GM23338 (cell line): Measurements from ENCODE around the gene TTLL3. TPM values are rescaled to one million over a fixed set of nuclear protein-coding genes. Genes with fewer than 3 reads are reported as not detected.

Source experiments
- ATAC-seq: fragments of 200-7000 bp; cut with Tn5 transposase; 3 replicates; pipeline ENCODE4 v1.9.1; 2020
- DNase-seq: peaks from one replicate; pipeline ENCODE4 v3.0.0-alpha.2; 2015; ENCODE audit warnings: low spot score
- H2AFZ ChIP-seq: fragments of 200-600 bp; sonication (generic); 2 replicates; pipeline ENCODE4 v1.8.0; 2016; ENCODE audit warnings: antibody characterized with exemption, mild to moderate bottlenecking, moderate library complexity
- H3F3A ChIP-seq: fragments of 200-600 bp; sonication (generic); replicated peaks from 2 replicates; pipeline ENCODE4 v1.8.0; 2017; ENCODE audit warnings: antibody characterized with exemption, mixed run types, low read depth
- H3K27ac ChIP-seq: fragments of 200-600 bp; sonication (generic); 2 replicates; pipeline ENCODE4 v1.6.1; 2016; ENCODE audit warnings: low read depth
- H3K27me3 ChIP-seq: fragments of 200-600 bp; sonication (generic); 2 replicates; pipeline ENCODE4 v1.8.0; 2016; ENCODE audit warnings: mild to moderate bottlenecking, mixed run types, moderate library complexity; ENCODE audit not compliant: insufficient read depth
- H3K36me3 ChIP-seq: fragments of 200-600 bp; sonication (generic); 2 replicates; pipeline ENCODE4 v1.8.0; 2016; ENCODE audit warnings: mild to moderate bottlenecking; ENCODE audit not compliant: insufficient read depth
- H3K4me1 ChIP-seq: fragments of 200-600 bp; sonication (generic); 2 replicates; pipeline ENCODE4 v1.8.0; 2016; ENCODE audit warnings: mild to moderate bottlenecking, moderate library complexity; ENCODE audit not compliant: insufficient read depth
- H3K4me2 ChIP-seq: fragments of 200-600 bp; sonication (generic); 2 replicates; pipeline ENCODE4 v1.7.1; 2017; ENCODE audit warnings: mixed run types
- H3K4me3 ChIP-seq: fragments of 200-600 bp; sonication (generic); 2 replicates; pipeline ENCODE4 v1.6.1; 2016; ENCODE audit warnings: mixed run types
- H3K79me2 ChIP-seq: fragments of 200-600 bp; sonication (generic); replicated peaks from 2 replicates; pipeline ENCODE4 v1.8.0; 2017; ENCODE audit warnings: mild to moderate bottlenecking; ENCODE audit not compliant: insufficient read depth
- H3K9me2 ChIP-seq: fragments of 200-600 bp; sonication (generic); 2 replicates; pipeline ENCODE4 v1.8.0; 2017; ENCODE audit not compliant: insufficient read depth
- H4K20me1 ChIP-seq: fragments of 200-600 bp; sonication (generic); replicated peaks from 2 replicates; pipeline ENCODE4 v1.8.0; 2017; ENCODE audit warnings: mild to moderate bottlenecking; ENCODE audit not compliant: insufficient read depth
- H3K27ac Mint-ChIP-seq: 2 replicates; pipeline ENCODE4 v1.8.0; 2020; ENCODE audit warnings: inconsistent platforms, mild to moderate bottlenecking, moderate library complexity, mixed read lengths
- H3K27me3 Mint-ChIP-seq: 3 replicates; pipeline ENCODE4 v1.8.0; 2022; ENCODE audit warnings: low read depth, mild to moderate bottlenecking, moderate library complexity, mixed read lengths, inconsistent platforms; ENCODE audit not compliant: insufficient read depth, poor library complexity
- H3K36me3 Mint-ChIP-seq: 3 replicates; pipeline ENCODE4 v1.8.0; 2021; ENCODE audit warnings: low read depth, mild to moderate bottlenecking, inconsistent platforms, moderate library complexity, mixed read lengths
- H3K4me1 Mint-ChIP-seq: 3 replicates; pipeline ENCODE4 v1.8.0; 2020; ENCODE audit warnings: mild to moderate bottlenecking, inconsistent platforms, mixed read lengths
- H3K4me3 Mint-ChIP-seq: 3 replicates; pipeline ENCODE4 v1.8.0; 2021; ENCODE audit warnings: moderate library complexity, mild to moderate bottlenecking, inconsistent platforms, mixed read lengths
- H3K9me3 Mint-ChIP-seq: 3 replicates; pipeline ENCODE4 v1.8.0; 2020; ENCODE audit warnings: moderate library complexity, mild to moderate bottlenecking, inconsistent platforms, mixed read lengths
- JUNB ChIP-seq: IDR thresholded peaks from one replicate; pipeline ENCODE4 v1.6.1; 2016; ENCODE audit warnings: antibody characterized with exemption; ENCODE audit not compliant: unreplicated experiment
- ZNF114 ChIP-seq: fragments of 250-450 bp; sonication (Bioruptor Pico); IDR thresholded peaks from 2 replicates; pipeline ENCODE4 v1.5.0; 2020; ENCODE audit warnings: mild to moderate bottlenecking, moderate library complexity
- ZNF331 ChIP-seq: fragments of 250-450 bp; sonication (Bioruptor Pico); IDR thresholded peaks from 2 replicates; pipeline ENCODE4 v1.5.0; 2020; ENCODE audit warnings: low read depth, mild to moderate bottlenecking, moderate library complexity
- polyA plus RNA-seq: library from polyadenylated mRNA; unstranded; fragments of >200 nt; fragmentation: Nextera tagmentation; extraction: Ambion mirVana; gene quantifications from 2 replicates; pipeline ENCODE4 v1.2.1, GENCODE V29; 2016
- total RNA-seq: library from RNA; depleted of rRNA; stranded (reverse); fragments of >200 nt; shearing (Covaris generic); gene quantifications from 2 replicates; pipeline ENCODE4 v1.2.3, GENCODE V29; 2014
- TF ChIP-seq, protein P1 (sequence below): fragments of 250-450 bp; sonication (Bioruptor Pico); IDR thresholded peaks from 2 replicates; pipeline ENCODE4 v1.5.0; 2020; ENCODE audit warnings: mild to moderate bottlenecking, moderate library complexity
- TF ChIP-seq, protein P2 (sequence below): IDR thresholded peaks from 2 replicates; pipeline ENCODE4 v1.6.1; 2016; ENCODE audit warnings: antibody characterized with exemption

TTLL3 gene
- total and polyA plus RNA-seq, 2 experiments from 2014 or later, result 3.7 to 5.3 TPM

DNA sequence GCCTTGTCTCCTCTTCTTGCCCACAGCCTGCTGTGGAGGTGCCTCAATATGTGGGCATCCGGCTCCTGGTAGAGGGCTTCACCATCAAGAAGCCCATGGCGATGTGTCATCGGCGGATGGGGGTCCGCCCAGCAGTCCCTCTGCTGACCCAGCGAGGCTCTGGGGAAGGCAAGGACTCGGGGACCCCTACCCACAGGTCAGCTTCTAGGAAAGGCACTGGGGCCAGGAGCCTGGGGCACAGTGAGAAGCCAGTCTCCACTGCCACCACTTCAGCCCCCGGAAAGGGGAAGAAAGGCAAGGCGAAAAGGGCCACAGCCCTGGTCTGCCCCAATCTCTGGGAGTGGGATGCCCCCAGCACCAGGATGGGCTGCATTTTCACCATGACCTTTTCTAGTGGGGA lies 23.0 kb downstream of the TTLL3 start (continued):
- TF ChIP-seq, protein P1, sequence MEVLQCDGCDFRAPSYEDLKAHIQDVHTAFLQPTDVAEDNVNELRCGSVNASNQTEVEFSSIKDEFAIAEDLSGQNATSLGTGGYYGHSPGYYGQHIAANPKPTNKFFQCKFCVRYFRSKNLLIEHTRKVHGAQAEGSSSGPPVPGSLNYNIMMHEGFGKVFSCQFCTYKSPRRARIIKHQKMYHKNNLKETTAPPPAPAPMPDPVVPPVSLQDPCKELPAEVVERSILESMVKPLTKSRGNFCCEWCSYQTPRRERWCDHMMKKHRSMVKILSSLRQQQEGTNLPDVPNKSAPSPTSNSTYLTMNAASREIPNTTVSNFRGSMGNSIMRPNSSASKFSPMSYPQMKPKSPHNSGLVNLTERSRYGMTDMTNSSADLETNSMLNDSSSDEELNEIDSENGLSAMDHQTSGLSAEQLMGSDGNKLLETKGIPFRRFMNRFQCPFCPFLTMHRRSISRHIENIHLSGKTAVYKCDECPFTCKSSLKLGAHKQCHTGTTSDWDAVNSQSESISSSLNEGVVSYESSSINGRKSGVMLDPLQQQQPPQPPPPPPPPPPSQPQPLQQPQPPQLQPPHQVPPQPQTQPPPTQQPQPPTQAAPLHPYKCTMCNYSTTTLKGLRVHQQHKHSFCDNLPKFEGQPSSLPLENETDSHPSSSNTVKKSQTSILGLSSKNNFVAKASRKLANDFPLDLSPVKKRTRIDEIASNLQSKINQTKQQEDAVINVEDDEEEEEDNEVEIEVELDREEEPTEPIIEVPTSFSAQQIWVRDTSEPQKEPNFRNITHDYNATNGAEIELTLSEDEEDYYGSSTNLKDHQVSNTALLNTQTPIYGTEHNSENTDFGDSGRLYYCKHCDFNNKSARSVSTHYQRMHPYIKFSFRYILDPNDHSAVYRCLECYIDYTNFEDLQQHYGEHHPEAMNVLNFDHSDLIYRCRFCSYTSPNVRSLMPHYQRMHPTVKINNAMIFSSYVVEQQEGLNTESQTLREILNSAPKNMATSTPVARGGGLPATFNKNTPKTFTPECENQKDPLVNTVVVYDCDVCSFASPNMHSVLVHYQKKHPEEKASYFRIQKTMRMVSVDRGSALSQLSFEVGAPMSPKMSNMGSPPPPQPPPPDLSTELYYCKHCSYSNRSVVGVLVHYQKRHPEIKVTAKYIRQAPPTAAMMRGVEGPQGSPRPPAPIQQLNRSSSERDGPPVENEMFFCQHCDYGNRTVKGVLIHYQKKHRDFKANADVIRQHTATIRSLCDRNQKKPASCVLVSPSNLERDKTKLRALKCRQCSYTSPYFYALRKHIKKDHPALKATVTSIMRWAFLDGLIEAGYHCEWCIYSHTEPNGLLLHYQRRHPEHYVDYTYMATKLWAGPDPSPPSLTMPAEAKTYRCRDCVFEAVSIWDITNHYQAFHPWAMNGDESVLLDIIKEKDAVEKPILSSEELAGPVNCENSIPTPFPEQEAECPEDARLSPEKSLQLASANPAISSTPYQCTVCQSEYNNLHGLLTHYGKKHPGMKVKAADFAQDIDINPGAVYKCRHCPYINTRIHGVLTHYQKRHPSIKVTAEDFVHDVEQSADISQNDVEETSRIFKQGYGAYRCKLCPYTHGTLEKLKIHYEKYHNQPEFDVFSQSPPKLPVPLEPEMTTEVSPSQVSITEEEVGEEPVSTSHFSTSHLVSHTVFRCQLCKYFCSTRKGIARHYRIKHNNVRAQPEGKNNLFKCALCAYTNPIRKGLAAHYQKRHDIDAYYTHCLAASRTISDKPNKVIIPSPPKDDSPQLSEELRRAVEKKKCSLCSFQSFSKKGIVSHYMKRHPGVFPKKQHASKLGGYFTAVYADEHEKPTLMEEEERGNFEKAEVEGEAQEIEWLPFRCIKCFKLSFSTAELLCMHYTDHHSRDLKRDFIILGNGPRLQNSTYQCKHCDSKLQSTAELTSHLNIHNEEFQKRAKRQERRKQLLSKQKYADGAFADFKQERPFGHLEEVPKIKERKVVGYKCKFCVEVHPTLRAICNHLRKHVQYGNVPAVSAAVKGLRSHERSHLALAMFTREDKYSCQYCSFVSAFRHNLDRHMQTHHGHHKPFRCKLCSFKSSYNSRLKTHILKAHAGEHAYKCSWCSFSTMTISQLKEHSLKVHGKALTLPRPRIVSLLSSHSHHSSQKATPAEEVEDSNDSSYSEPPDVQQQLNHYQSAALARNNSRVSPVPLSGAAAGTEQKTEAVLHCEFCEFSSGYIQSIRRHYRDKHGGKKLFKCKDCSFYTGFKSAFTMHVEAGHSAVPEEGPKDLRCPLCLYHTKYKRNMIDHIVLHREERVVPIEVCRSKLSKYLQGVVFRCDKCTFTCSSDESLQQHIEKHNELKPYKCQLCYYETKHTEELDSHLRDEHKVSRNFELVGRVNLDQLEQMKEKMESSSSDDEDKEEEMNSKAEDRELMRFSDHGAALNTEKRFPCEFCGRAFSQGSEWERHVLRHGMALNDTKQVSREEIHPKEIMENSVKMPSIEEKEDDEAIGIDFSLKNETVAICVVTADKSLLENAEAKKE (CRISPR knock-in tag), result no peak
- TF ChIP-seq ZNF331 (CRISPR knock-in tag) (no peak), JUNB (no peak)

DNA sequence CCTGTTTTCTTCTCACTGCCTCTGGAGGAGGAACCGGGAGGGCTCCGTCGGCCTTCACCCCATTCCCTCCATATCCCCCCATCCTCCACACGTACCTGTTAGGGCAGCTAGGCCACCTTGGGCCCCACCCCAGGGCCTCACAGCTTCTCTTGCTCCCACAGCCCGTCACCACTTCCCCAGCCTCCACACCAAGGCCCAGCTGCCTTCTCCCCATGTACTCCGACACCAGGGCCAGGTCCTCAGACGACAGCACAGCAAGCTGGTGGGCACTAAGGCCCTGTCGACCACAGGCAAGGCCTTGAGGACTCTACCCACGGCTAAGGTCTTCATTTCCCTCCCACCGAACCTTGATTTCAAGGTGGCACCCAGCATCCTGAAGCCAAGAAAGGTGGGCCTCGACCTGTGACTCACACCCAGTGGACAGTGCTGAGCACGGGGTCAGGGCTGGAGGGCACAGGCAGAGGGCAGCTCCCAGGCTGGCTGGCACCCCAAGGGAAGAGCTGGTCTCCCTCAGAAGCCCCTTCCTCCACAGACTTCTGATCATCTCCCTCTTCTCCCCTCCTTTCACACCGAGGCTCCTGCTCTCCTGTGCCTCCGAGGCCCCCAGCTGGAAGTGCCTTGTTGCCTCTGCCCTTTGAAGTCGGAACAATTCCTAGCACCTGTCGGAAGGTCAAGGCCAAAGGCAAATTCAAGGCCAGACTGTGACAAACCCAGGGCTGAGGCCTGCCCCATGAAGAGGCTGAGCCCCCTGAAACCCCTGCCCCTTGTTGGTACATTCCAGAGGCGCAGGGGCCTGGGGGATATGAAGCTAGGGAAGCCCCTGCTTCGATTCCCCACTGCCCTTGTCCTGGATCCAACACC lies 24.7 kb downstream of the TTLL3 start:
- Mint-ChIP-seq H3K27ac (no peak overlapping the region; the same call in 1 of the 2 replicates), H3K36me3 (peaks cover 16% of the 10 kb centered on the region), H3K4me3 (no peak overlapping the region), H3K9me3 (no peaks in the 10 kb centered on the region), H3K4me1 (no peaks in the 10 kb centered on the region), H3K27me3 (peaks cover 8% of the 10 kb centered on the region)
- ATAC-seq, result no peak
- Histone ChIP-seq H3F3A (no peaks in the 10 kb centered on the region), H4K20me1 (no peaks in the 10 kb centered on the region; the same call in 1 of the 2 replicates), H3K4me2 (no peak overlapping the region), H3K4me1 (no peaks in the 10 kb centered on the region), H3K27me3 (no peaks in the 10 kb centered on the region), H3K79me2 (no peaks in the 10 kb centered on the region), H3K9me2 (no peaks in the 10 kb centered on the region), H2AFZ (no peak overlapping the region), H3K36me3 (no peaks in the 10 kb centered on the region), H3K4me3 (no peak overlapping the region), H3K27ac (no peak overlapping the region)
- no peak for DNase-seq
- no peak for TF ChIP-seq ZNF114 (CRISPR knock-in tag)
- TF ChIP-seq, protein P1 (CRISPR knock-in tag), result no peak
- TF ChIP-seq, protein P2, sequence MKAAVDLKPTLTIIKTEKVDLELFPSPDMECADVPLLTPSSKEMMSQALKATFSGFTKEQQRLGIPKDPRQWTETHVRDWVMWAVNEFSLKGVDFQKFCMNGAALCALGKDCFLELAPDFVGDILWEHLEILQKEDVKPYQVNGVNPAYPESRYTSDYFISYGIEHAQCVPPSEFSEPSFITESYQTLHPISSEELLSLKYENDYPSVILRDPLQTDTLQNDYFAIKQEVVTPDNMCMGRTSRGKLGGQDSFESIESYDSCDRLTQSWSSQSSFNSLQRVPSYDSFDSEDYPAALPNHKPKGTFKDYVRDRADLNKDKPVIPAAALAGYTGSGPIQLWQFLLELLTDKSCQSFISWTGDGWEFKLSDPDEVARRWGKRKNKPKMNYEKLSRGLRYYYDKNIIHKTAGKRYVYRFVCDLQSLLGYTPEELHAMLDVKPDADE, result no peak
